OCI-LY7 (cell line): ENCODE measurements around the gene DAZL. TPM values are rescaled to one million over a fixed set of nuclear protein-coding genes. Genes with fewer than 3 reads are reported as not detected.

Experiments used
- BruUV-seq: library from RNA; stranded (reverse); fragments of 400-500 nt; replicated peaks from 2 replicates; lab custom pipeline; 2021; lab: Mats Ljungman, UMichigan
- CTCF ChIA-PET: fragments of 300-600 bp; sonication (Branson Sonifier 250); formaldehyde crosslinking; loops from one replicate; lab custom pipeline; 2022; ENCODE audit warnings: antibody characterized with exemption; ENCODE audit not compliant: unreplicated experiment; lab: Charles Lee
- POLR2A ChIA-PET: fragments of 300-600 bp; sonication (Branson Sonifier 250); formaldehyde crosslinking; loops from one replicate; lab custom pipeline; 2022; ENCODE audit warnings: antibody characterized with exemption; lab: Charles Lee
- DNase-seq: peaks from one replicate; pipeline ENCODE4 v3.0.0-alpha.2; 2015; ENCODE audit warnings: low spot score
- H2AFZ ChIP-seq: fragments of 200-600 bp; sonication (generic), shearing (Covaris generic); 2 replicates; pipeline ENCODE4 v1.6.1; 2014; ENCODE audit warnings: mild to moderate bottlenecking, antibody characterized with exemption, low read length, moderate library complexity
- H3K27ac ChIP-seq: fragments of 200-600 bp; sonication (generic); 2 replicates; pipeline ENCODE4 v1.5.1; 2014; ENCODE audit warnings: mixed run types, low read depth, mild to moderate bottlenecking, moderate library complexity, low read length, inconsistent platforms; ENCODE audit not compliant: poor library complexity, severe bottlenecking
- H3K36me3 ChIP-seq: fragments of 200-600 bp; sonication (generic); 2 replicates; pipeline ENCODE4 v1.6.1; 2014; ENCODE audit warnings: mild to moderate bottlenecking, antibody characterized with exemption, low read length, moderate library complexity, mixed read lengths; ENCODE audit not compliant: insufficient read depth
- H3K4me1 ChIP-seq: fragments of 200-600 bp; sonication (generic); 2 replicates; pipeline ENCODE4 v1.5.1; 2014; ENCODE audit warnings: mild to moderate bottlenecking, low read length; ENCODE audit not compliant: insufficient read depth, poor library complexity, severe bottlenecking
- H3K4me2 ChIP-seq: fragments of 200-600 bp; sonication (generic); 2 replicates; pipeline ENCODE4 v1.6.1; 2014; ENCODE audit warnings: mild to moderate bottlenecking, low read length
- H3K4me3 ChIP-seq: fragments of 200-600 bp; sonication (generic); 2 replicates; pipeline ENCODE4 v1.5.1; 2014; ENCODE audit warnings: mild to moderate bottlenecking, low read depth, low read length; ENCODE audit not compliant: poor library complexity, severe bottlenecking
- H3K79me2 ChIP-seq: fragments of 200-600 bp; sonication (generic); 2 replicates; pipeline ENCODE4 v1.6.1; 2016; ENCODE audit warnings: low read depth, mild to moderate bottlenecking, low read length, moderate library complexity, mixed read lengths; ENCODE audit not compliant: insufficient read depth
- H3K9me2 ChIP-seq: fragments of 200-600 bp; sonication (generic); 2 replicates; pipeline ENCODE4 v1.6.1; 2016; ENCODE audit warnings: mild to moderate bottlenecking, low read length, mixed read lengths; ENCODE audit not compliant: insufficient read depth
- H3K9me3 ChIP-seq: fragments of 200-600 bp; sonication (generic); 2 replicates; pipeline ENCODE4 v1.6.1; 2014; ENCODE audit warnings: mild to moderate bottlenecking, mixed run types, low read length, mixed read lengths
- H4K20me1 ChIP-seq: fragments of 200-600 bp; sonication (generic); 2 replicates; pipeline ENCODE4 v1.6.1; 2014; ENCODE audit warnings: mild to moderate bottlenecking, antibody characterized with exemption, low read length, moderate library complexity, mixed read lengths; ENCODE audit not compliant: insufficient read depth
- CTCF ChIP-seq: fragments of 200-600 bp; sonication (generic); conservative IDR thresholded peaks from 2 replicates; pipeline ENCODE4 v1.5.1; 2014; ENCODE audit warnings: mild to moderate bottlenecking, antibody characterized with exemption, low read length, moderate library complexity, mixed read lengths
- EZH2phosphoT487 ChIP-seq: fragments of 200-600 bp; sonication (generic); IDR thresholded peaks from 2 replicates; pipeline ENCODE4 v1.6.1; 2018; ENCODE audit warnings: low read depth, borderline replicate concordance, mild to moderate bottlenecking, mixed run types, antibody characterized with exemption, low read length, moderate library complexity, mixed read lengths
- intact Hi-C: fragments of 100-400 bp; cut with micrococcal nuclease; formaldehyde crosslinking; loops from one replicate; pipeline ENCODE4 v1.10.0; 2022; ENCODE audit not compliant: unreplicated experiment
- total RNA-seq, 2 experiments: library from RNA; depleted of rRNA in 1 of 2; stranded (reverse); fragments of >200 nt in 1 of 2; shearing (Covaris generic) in 1 of 2; gene quantifications; 2 replicates each; pipeline ENCODE4 v1.2.3, GENCODE V29; 2014 to 2022

The DAZL gene
- total RNA-seq, 2 experiments from 2014 or later: not detected

DNA sequence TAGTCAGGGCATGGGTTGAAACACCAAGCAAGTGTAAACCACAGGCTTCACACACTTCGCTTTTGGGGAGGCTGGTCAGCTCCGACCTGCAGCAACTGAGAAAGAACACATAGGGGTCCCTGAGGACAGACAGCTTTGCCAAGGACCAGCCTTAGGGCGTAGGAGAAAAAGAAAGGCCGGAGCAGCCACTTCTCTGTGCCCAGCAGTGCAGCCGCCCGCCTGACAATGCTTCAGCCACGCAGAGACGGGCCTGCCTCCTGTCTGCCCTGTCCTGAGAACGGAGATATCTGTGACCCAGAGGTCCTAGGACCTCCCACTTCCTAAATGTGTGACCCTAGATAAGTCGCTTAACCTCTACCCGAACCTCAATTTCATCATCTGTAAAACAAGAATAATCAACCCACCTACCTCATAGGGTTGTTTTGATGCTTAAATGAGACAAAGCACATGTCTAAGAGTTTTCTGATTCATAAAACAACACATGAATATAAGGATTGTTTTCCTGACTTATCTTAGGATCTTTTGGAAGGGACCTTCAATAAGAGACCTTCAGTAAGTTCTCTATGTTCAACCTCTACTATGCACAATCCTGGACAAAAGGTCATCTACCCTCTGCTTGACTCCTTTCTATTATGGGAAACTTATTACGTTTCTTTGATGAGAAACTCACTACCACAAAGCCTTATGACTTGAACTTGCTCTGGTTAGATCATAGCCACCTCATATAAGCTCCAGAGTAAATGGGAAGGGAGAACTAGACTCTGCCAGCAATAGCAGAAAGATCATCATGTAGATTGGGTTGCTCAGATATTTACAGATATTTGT is 58.8 kb downstream of the DAZL start:
- intact Hi-C loops: no loop called here
- no peak for DNase-seq
- no TSS peak for BruUV-seq
- Histone ChIP-seq H3K36me3 (no peaks in the 10 kb centered on the region), H3K9me2 (no peaks in the 10 kb centered on the region), H3K4me1 (peaks cover 17% of the 10 kb centered on the region), H3K4me3 (no peak overlapping the region), H4K20me1 (no peaks in the 10 kb centered on the region), H3K79me2 (no peaks in the 10 kb centered on the region), H3K4me2 (no peak overlapping the region), H3K27ac (no peak overlapping the region), H3K9me3 (0 out of 2 replicates have a peak, but pooled peaks cover 6% of the 10 kb centered on the region), H2AFZ (no peak overlapping the region; the same call in 1 of the 2 replicates)
- ChIA-PET CTCF (no interaction called here), POLR2A (interaction anchor here (0.6 to 0.7 kb wide), 3 partner anchors 30 to 272 kb away, joined by 3 read pairs; no protein-coding TSS in a partner anchor)
- TF ChIP-seq EZH2phosphoT487 (no peak), CTCF (no peak)

DNA sequence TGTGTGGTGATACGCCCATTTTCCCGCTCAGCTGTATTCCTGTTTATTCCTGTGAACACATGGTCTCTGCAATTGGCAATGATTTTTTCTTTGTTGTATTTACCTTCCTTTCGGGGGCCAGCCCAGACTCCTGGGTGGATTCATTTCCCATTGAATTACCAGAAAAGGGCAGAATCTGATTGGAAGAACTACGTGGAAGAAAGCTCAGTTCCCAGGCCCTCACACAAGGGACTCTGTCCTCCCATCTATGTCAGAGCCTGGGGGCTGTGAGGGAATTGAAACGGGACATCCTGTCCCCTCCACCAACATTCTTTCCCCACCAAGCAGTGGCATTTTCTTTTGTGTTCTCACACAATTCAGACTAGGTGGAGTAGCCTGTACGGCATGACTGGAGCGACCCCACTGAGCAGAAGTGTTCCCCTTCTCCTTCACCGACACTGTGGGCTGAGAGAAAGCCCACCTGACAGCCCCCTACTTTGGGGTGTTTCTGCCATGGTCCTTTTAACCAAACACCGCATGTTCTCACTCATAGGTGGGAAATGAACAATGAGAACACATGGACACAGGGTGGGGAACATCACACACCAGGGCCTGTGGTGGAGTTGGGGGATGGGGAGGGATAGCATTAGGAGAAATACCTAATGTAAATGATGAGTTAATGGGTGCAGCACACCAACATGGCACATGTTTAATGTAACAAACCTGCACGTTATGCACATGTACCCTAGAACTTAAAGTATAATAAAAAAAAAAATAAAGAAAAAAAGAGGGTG is 59.6 kb downstream of the DAZL start:
- Histone ChIP-seq H4K20me1 (no peaks in the 10 kb centered on the region), H3K27ac (no peak overlapping the region), H3K4me1 (peaks cover 9% of the 10 kb centered on the region), H2AFZ (no peak overlapping the region), H3K9me2 (no peaks in the 10 kb centered on the region), H3K79me2 (no peaks in the 10 kb centered on the region), H3K4me3 (no peak overlapping the region), H3K36me3 (no peaks in the 10 kb centered on the region), H3K9me3 (0 out of 2 replicates have a peak, but pooled peaks cover 6% of the 10 kb centered on the region), H3K4me2 (no peak overlapping the region)
- POLR2A ChIA-PET: interaction anchor here (0.6 to 0.7 kb wide), 2 partner anchors 29 to 185 kb away, joined by 3 read pairs; no protein-coding TSS in a partner anchor
- CTCF ChIA-PET: no interaction called here
- TF ChIP-seq EZH2phosphoT487 (no peak), CTCF (no peak)
- intact Hi-C loops: no loop called here
- DNase-seq: no peak
- no TSS peak for BruUV-seq
